Aortic smooth muscle cell (primary cell): ENCODE data around the gene HSPA4. TPM values are rescaled to one million over a fixed set of nuclear protein-coding genes. Genes with fewer than 3 reads are reported as not detected.

ENCODE experiments used
- total RNA-seq: library from RNA; depleted of rRNA; stranded (reverse); fragments of >200 nt; gene quantifications from 2 replicates; pipeline ENCODE4 v1.2.3, GENCODE V29; 2014

The HSPA4 gene
- 122 and 134 TPM in 2 replicates for total RNA-seq

DNA sequence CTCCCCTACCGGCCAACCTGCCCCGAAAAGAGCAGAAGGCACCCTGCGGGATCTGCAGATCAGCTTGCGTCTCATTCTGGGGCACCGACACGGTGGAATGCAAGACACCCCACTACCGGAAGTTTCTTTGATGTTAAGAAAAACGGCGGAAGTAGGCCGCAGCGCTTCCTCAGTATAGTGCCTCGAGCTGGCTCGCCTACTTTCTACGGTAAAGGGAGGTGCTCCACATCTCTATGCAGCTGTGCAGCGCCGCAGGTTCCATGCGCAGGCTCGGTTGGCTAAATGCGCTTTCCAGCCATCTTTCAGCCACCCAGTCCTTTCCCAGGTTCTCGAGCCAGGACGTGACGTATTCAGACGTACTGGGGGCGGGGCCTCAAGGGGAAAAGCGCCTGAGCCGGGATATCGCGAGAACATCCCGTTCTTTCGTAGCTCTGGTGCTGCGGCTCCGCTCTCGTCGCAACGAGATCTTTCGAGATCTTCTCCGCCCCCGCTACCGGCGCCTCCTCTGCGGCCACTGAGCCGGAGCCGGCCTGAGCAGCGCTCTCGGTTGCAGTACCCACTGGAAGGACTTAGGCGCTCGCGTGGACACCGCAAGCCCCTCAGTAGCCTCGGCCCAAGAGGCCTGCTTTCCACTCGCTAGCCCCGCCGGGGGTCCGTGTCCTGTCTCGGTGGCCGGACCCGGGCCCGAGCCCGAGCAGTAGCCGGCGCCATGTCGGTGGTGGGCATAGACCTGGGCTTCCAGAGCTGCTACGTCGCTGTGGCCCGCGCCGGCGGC lies at the start of gene HSPA4:
Gene HSPA4 (plus strand): TSS at position 472 of the 775 bp plus-strand sequence. CDS start 238 bp downstream, at position 710.

DNA sequence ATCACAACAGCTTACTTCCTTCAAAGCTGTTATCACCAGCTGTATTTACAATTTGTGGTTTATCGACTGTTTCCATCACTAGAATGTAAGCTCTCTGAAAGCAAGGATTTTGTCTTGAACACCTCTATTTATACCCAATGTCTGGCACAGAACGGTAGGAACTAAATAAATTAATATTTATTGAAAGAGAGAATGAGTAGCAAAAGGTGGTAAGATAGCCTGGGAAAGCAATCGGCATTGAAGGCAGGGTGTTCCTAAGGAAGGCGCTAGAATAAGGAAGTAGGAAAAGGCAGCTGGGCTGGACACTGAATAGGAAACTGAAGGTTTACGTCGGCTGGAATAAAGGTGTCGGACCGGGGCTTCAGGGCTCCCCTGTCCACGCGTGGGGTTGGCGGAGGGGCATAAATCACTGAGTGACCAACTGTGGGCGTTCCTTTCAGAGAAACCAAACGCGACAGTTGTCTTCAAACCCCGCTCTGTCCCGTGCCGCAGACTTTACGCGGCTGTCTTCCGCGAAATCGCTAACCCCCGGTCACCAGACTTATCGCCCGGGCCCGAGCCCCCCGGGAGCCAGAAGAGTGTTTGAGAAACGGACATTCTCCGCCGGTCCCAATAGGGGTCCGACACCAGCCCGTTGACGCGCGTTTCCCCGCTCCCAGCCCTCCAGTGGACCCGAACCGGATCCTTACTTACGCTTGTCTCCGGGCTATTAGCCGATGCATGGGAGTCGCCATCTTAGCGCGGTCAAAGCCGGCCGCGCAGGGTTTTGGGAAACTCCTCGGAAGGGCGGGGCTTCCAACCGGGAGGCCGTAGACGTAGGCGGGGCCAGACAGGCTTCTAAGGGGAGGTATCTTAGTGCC lies 25.8 kb upstream of the HSPA4 start, which contains the start of gene ZCCHC10:
Gene ZCCHC10 (minus strand): TSS at position 746 of the 860 bp plus-strand sequence. CDS start 12 bp downstream, at position 734.

Other genes starting within 250 kb of the HSPA4 start
- gene SOWAHA, start 238.7 kb upstream of the HSPA4 start, total RNA-seq: not detected in 2 replicates
- gene SHROOM1, start 221.4 kb upstream of the HSPA4 start, total RNA-seq: 2.4 and 2.6 TPM in 2 replicates
- 0.12 and 0.13 TPM in 2 replicates for gene GDF9, start 185.5 kb upstream of the HSPA4 start, total RNA-seq
- 138 and 186 TPM in 2 replicates for gene UQCRQ, start 185.4 kb upstream of the HSPA4 start, total RNA-seq
- 0.06 and 0.26 TPM in 2 replicates for gene LEAP2, start 178.3 kb upstream of the HSPA4 start, total RNA-seq
- 36.1 and 46.7 TPM in 2 replicates for gene AFF4, start 88.4 kb upstream of the HSPA4 start, total RNA-seq
- gene ZCCHC10, start 25.5 kb upstream of the HSPA4 start, total RNA-seq: 9.1 and 12.0 TPM in 2 replicates